ENCODE results near the gene IFNGR2. TPM values are rescaled to one million over a fixed set of nuclear protein-coding genes. Genes with fewer than 3 reads are reported as not detected.
"Not testable (repeated sequence)": the region's sequence is repeated elsewhere in the genome, so short reads cannot be mapped to it uniquely, and the experiment has no call there.

The IFNGR2 gene
- total and polyA plus RNA-seq, 12 donors, result 27.4 to 71.3 (median 35.3) TPM

DNA sequence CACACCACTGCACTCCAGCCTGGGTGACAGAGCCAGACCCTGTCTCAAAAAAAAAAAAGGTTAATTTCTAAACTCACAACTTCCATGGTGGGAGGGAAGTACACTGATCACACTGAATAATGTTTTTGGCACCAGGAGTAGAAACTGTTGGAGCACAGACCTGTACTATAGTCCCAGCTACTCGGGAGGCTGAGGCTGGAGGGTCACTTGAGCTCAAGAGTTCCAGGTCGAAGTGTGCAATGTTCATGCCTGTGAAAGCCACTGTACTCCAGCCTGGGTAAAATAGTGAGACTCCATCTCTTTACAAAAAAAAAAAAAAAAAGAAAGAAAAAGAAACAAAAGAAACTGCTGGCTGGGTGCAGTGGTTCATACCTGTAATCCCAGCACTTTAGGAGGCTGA, 41.3 kb downstream of the IFNGR2 start:
- no peaks in the 10 kb centered on the region for H3K27me3 ChIP-seq
- peaks cover 0 to 57% (median 11%) of the 10 kb centered on the region in 9 donors for H3K36me3 ChIP-seq
- intact Hi-C loops (cut with DNase I), result loop anchor here in 7 of 10 donors (2.0 to 10.0 kb wide), 10 partner anchors 42 to 610 kb away; partner anchors contain the start of gene IFNGR2 (in 2 of the 7)
- peaks cover 0 to 34% (median 20%) of the 10 kb centered on the region in 9 donors for H3K4me1 ChIP-seq
- DNase-seq, result no peak
- TF ChIP-seq, protein P1, sequence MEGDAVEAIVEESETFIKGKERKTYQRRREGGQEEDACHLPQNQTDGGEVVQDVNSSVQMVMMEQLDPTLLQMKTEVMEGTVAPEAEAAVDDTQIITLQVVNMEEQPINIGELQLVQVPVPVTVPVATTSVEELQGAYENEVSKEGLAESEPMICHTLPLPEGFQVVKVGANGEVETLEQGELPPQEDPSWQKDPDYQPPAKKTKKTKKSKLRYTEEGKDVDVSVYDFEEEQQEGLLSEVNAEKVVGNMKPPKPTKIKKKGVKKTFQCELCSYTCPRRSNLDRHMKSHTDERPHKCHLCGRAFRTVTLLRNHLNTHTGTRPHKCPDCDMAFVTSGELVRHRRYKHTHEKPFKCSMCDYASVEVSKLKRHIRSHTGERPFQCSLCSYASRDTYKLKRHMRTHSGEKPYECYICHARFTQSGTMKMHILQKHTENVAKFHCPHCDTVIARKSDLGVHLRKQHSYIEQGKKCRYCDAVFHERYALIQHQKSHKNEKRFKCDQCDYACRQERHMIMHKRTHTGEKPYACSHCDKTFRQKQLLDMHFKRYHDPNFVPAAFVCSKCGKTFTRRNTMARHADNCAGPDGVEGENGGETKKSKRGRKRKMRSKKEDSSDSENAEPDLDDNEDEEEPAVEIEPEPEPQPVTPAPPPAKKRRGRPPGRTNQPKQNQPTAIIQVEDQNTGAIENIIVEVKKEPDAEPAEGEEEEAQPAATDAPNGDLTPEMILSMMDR (IDR thresholded peaks at IDR 0.05), result no peak
- H3K9me3 ChIP-seq, result no peaks in the 10 kb centered on the region
- WGBS, 2 donors, result 47 to 62% methylated on average over 2 of the region's 2 CpGs
- no peak for ATAC-seq
- H3K27ac ChIP-seq, result peak overlapping the region in 6 of 10 donors; percentile 4 to 48 (median 35)
- no peak overlapping the region for H3K4me3 ChIP-seq

DNA sequence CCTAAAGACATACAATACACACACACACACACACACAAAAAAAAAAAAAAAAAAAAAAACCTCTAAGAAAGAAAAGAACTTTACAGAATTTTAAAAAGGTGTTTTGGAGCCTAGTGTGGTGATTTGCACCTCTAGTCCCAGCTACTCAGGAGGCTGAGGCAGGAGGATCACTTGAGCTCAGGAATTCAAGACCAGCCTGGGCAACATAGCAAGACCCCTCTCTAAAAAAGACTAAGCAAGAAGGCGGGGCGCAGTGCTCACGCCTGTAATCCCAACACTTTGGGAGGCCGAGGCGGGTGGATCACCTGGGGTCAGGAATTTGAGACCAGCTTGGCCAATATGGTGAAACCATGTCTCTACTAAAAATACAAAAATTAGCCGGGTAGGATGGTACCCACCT, 43.4 kb downstream of the IFNGR2 start:
- intact Hi-C loops (cut with DNase I), result loop anchor here in 9 of 10 donors (5.0 to 10.0 kb wide), 9 partner anchors 62 to 614 kb away; no protein-coding TSS in a partner anchor
- WGBS, 2 donors, result 93 to 96% methylated on average over 6 of the region's 6 CpGs
- DNase-seq, result not testable (repeated sequence)

DNA sequence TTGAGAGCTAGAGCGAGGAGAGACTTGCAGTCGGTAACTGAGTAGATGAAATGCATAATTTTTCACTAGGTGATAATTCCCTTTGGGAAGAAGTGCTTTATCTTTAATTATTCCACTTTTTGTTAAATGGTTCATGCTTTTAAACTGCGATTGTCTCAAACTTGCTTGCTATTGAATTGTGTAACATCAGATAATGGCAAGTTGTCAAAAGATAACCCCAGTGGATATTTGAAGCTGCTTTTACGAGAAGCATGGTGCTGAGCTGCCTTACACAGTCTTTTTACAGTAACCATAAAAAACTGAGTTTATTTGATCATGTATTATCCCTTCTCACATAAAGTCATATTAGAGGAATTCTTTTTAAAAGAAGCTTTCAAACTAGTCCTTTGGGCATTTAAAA, 46.4 kb downstream of the IFNGR2 start:
- no peak overlapping the region for H3K27ac ChIP-seq
- no peak for ATAC-seq
- TF ChIP-seq, protein P1 (IDR thresholded peaks at IDR 0.05), result no peak
- H3K36me3 ChIP-seq, result peaks cover 0 to 88% (median 11%) of the 10 kb centered on the region in 9 donors
- no peak overlapping the region for H3K4me3 ChIP-seq
- peaks cover 0 to 12% (median 5%) of the 10 kb centered on the region in 9 donors for H3K4me1 ChIP-seq
- H3K9me3 ChIP-seq, result no peaks in the 10 kb centered on the region
- intact Hi-C loops (cut with DNase I), result loop anchor here in 9 of 10 donors (5.0 to 10.0 kb wide), 9 partner anchors 65 to 617 kb away; no protein-coding TSS in a partner anchor
- 84 to 86% methylated on average over 4 of the region's 4 CpGs for WGBS, 2 donors
- DNase-seq, result no peak
- H3K27me3 ChIP-seq, result no peaks in the 10 kb centered on the region

More for the DNA sequence above, 43.4 kb downstream of the IFNGR2 start:
- not testable (repeated sequence) for ATAC-seq, H3K4me3 ChIP-seq, H3K9me3 ChIP-seq, H3K27me3 ChIP-seq, H3K27ac ChIP-seq
- Histone ChIP-seq H3K36me3 (peaks cover 0 to 75% (median 11%) of the 10 kb centered on the region in 9 donors), H3K4me1 (peaks cover 0 to 35% (median 14%) of the 10 kb centered on the region in 9 donors)

DNA sequence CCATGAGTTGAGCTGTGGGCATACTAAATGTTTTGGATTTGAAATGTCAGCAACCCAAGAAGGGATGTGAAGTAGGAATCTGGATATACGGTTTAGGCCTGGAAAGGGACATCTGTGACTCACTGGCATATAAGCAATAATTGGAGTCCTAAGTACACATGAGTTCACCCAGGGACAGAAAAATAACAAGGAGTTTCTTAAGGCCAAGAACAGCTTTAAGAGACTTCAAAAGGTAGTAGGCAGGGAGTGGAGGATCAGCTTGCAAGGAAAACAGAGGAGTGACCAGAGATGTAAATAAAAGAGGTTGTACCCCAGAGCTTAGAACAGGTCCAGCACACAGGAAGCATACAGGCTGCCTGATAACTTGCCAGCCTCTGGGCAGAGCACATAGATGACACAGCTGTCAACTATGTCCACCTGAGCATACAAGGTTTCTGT, 48.4 kb downstream of the IFNGR2 start:
- WGBS, 2 donors, result 91 to 96% methylated on average over 1 of the region's 1 CpG
- H3K36me3 ChIP-seq, result peaks cover 0 to 93% (median 11%) of the 10 kb centered on the region in 9 donors
- H3K4me3 ChIP-seq, result no peak overlapping the region
- H3K27ac ChIP-seq, result no peak overlapping the region
- no peak for DNase-seq
- no peaks in the 10 kb centered on the region for H3K27me3 ChIP-seq
- no peaks in the 10 kb centered on the region for H3K9me3 ChIP-seq
- peak in 1 of 8 donors; percentile 44 for ATAC-seq
- peaks cover 0 to 4% (median 0%) of the 10 kb centered on the region in 9 donors for H3K4me1 ChIP-seq
- intact Hi-C loops (cut with DNase I), result no loop called here
- TF ChIP-seq, protein P1 (IDR thresholded peaks at IDR 0.05), result no peak

DNA sequence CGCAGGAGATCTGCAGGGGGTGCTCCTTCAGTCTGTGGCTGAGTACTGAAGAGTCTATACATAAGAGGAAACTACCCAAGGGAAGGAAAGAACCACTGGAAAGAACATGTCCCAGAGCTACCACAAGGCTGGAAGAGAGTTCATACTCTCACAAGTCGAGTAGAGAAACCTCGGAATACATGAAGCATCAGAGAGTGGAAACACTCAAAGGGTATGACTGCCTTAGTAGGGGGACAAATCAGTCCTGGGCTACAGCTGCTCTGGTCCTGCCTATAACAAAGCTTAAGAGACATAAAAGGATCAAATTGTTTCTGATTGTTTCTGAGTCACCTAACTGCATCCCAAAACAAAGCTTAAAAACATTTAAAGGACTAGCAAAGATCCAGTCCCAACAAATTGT, 49.1 kb downstream of the IFNGR2 start:
- Histone ChIP-seq H3K27ac (no peak overlapping the region), H3K36me3 (peaks cover 0 to 94% (median 11%) of the 10 kb centered on the region in 9 donors), H3K27me3 (no peaks in the 10 kb centered on the region), H3K4me1 (peaks cover 0 to 4% (median 0%) of the 10 kb centered on the region in 9 donors), H3K4me3 (no peak overlapping the region), H3K9me3 (no peaks in the 10 kb centered on the region)
- 93 to 95% methylated on average over 3 of the region's 3 CpGs for WGBS, 2 donors
- DNase-seq (no peak), ATAC-seq (peak in 2 of 8 donors; percentile 35 to 47)
- intact Hi-C loops (cut with DNase I), result no loop called here
- TF ChIP-seq, protein P1 (IDR thresholded peaks at IDR 0.05), result no peak

Measured in heart right ventricle (tissue), 16 donors.